Activated naive CD8-positive, alpha-beta T cell treated with anti-CD3 and anti-CD28 coated beads, Interleukin-2, amount 50 U/mL, for 24 hours (primary cell): ENCODE results near the gene IBA57.

Source experiments
- ATAC-seq: fragments of 150-1000 bp; cut with Tn5 transposase; one replicate; pipeline ENCODE4 v1.10.0; 2021
- DNase-seq: peaks from one replicate; pipeline ENCODE4 v3.0.0; 2021
- H3K27ac Mint-ChIP-seq: one replicate; pipeline ENCODE4 v1.8.0; 2021; ENCODE audit warnings: mild to moderate bottlenecking, mixed read lengths
- H3K27me3 Mint-ChIP-seq: one replicate; pipeline ENCODE4 v1.8.0; 2021; ENCODE audit warnings: mixed read lengths
- H3K36me3 Mint-ChIP-seq: one replicate; pipeline ENCODE4 v1.8.0; 2021; ENCODE audit warnings: low read depth, mixed read lengths
- H3K4me1 Mint-ChIP-seq: one replicate; pipeline ENCODE4 v1.8.0; 2021; ENCODE audit warnings: mixed read lengths
- H3K4me3 Mint-ChIP-seq: one replicate; pipeline ENCODE4 v1.8.0; 2021; ENCODE audit warnings: mild to moderate bottlenecking, moderate library complexity, mixed read lengths
- H3K9me3 Mint-ChIP-seq: one replicate; pipeline ENCODE4 v1.8.0; 2021; ENCODE audit warnings: mixed read lengths

The IBA57 gene

DNA sequence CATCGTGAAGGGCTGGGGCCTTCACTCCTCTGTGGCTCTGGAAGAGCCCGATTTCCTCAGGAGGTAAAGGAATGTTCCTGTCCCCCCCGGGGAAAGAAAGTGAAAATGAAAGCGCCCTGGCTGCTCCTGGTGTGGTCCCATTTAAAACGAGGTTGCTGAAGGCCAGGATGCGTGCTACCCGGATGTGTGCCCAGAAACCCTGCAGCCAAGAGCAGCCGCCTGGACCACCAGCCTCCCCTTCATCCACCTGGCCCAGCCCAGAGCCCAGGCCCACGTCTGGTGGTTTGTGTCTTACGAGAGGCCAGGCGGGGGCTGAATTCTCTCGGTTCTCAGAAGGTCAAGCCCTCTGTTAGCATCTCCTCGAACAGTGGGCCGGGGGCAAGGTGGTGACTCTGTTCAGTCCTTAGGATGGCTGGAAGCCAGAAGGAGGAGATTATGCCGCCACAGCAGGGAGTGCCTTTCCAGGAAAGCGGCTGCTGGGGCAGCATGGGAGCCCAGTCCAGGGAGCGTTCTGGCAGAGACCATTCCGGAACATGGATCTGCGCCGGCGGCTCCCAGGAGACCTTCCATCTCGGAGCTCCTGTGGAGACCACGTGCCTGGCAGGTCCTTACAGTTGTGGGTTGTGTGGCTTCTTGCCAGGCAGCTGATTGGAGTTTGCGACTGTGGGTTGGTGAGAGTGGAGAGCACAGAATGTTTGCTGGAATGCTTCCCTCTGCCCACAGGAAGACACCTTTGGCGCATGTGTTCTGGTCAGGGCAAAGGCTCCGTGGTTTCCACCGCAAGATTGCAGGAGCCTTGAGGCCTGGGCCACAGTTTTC, 24.2 kb upstream of the IBA57 start:
- no peak for DNase-seq
- peaks cover 24% of the 10 kb centered on the region for H3K36me3 Mint-ChIP-seq
- no peaks in the 10 kb centered on the region for H3K9me3 Mint-ChIP-seq
- peak overlapping the region; percentile 94 for H3K27ac Mint-ChIP-seq
- H3K27me3 Mint-ChIP-seq: no peaks in the 10 kb centered on the region
- ATAC-seq: no peak
- H3K4me3 Mint-ChIP-seq: peak overlapping the region; percentile 95
- H3K4me1 Mint-ChIP-seq: peaks cover 36% of the 10 kb centered on the region

DNA sequence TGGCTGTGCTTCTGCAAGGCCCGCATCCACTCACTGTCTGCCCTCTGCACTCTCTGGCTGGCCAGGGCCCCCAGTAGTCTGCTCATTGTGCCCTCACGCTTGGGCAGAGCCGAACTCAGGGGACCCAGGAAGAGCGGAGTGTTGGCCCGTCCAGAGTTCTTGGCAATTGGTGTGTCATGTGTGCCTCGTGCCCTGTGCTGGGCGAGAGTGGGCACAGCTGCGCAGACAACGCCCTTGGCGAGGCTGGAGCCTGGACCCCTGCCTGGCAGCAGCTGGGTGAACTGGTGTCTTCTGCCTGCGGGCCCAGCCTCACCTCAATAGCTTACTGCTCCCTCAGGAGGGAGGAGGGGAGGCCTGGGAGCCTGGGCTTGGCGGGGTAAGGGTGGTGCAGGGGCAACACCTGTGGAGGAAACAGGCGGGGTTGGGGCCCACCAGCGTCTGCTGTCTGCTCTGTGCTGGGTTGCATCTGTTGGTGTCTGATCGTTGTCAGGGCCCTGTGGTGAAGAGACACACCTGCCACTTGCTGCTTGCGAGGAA, 23.4 kb upstream of the IBA57 start:
- DNase-seq (no peak), ATAC-seq (no peak)
- Mint-ChIP-seq H3K9me3 (no peaks in the 10 kb centered on the region), H3K36me3 (peaks cover 24% of the 10 kb centered on the region), H3K4me1 (peaks cover 35% of the 10 kb centered on the region), H3K4me3 (peak overlapping the region; percentile 95), H3K27me3 (no peaks in the 10 kb centered on the region), H3K27ac (peak overlapping the region; percentile 94)

DNA sequence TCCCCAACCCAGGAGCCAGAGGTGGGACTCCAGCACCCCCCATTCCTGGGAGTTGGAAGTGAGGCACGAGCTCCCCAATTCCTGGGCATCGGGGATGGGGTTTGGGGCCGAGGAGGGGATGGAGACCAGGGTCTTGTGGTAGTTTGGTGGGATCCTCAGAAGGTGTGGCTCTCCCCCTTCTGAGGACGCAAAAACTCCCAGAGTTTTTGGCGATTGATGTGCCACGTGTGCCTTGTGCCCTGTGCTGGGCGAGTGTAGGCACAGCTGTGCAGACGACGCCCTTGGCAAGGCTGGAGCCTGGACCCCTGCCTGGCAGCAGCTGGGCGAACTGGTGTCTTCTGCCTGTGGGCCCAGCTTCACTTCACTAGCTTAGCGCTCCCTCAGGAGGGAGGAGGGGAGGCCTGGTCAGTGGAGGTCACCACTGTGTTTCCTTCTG, 22.9 kb upstream of the IBA57 start:
- peaks cover 32% of the 10 kb centered on the region for H3K4me1 Mint-ChIP-seq
- H3K4me3 Mint-ChIP-seq: peak overlapping the region; percentile 95
- H3K27ac Mint-ChIP-seq: peak overlapping the region; percentile 94
- ATAC-seq (no peak), DNase-seq (no peak)
- no peaks in the 10 kb centered on the region for H3K27me3 Mint-ChIP-seq
- no peaks in the 10 kb centered on the region for H3K9me3 Mint-ChIP-seq
- peaks cover 24% of the 10 kb centered on the region for H3K36me3 Mint-ChIP-seq

DNA sequence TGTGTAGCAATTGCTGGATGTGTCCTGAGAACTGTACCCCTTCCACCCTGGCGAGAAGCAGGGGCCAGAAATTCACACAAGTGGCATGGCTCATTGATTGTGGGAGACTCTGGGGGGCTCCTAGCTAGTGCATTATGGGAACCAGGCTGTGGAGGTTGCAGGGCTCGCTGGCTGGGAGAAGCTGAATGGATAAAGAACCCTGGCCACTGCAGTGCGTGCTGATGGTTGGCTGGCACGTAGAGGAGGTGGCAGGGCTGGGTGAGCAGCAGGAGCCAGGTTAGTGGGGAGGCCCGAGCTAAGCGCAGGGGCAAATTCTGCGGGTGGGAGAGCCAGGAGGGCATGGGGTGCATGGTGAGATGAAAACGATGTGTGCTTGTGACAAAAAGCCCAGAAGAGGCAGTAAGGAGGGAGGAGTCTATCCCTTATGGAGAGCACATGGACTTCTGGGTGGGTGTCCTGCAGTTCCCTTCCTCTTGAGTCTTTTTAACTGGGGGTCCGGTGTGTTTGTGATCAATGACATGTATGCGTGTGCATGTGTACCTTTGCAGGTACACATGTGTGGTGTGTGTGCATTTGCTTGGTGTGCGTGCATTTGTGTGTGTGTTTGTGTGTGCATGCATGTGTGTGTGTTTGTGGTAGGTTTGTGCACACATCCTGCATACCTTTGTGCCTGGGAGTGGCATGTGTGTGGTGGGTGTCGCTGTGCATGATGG, 22.0 kb upstream of the IBA57 start:
- ATAC-seq: no peak
- peaks cover 32% of the 10 kb centered on the region for H3K4me1 Mint-ChIP-seq
- H3K27ac Mint-ChIP-seq: peak overlapping the region; percentile 57

DNA sequence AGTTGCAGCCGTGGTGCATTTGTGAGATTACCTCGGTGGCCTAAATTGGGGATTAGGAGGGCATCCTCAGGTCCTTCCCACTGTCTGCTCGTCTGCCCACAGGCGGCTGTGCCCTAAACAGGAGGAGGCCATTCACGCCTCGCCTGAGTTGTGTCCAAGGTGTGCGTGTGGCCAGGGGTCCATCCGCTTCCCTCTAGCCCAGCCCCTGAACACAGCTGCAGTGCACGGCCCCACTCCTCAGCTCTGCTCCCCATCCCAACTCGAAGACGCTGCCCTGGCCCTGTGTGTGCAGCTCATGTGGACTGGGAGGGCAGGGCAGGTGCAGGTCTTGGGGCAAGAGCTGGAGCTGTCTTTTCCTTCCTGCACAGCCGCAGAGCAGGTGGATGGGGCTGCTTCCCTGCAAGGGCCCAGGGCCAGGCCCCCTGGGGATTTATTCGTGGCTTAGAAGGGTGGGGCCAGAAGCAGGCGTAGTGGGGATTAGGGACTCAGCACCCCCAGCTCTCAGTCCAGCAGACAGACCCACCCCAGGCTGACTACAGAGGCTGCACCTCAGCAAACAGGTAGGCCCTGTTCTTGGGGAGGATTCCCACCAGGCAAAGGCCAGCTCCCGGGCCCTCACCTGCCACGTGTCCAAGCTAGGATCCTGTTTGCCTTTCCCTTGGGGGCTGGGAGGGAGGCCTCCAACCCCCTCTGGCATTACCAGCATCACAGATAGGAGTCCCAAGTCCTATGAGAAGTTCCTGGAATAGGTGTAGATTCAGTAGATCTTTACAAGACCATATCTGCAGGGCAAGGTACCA, 21.2 kb upstream of the IBA57 start:
- Mint-ChIP-seq H3K4me1 (peaks cover 32% of the 10 kb centered on the region), H3K27ac (no peak overlapping the region), H3K9me3 (no peaks in the 10 kb centered on the region), H3K36me3 (peaks cover 24% of the 10 kb centered on the region), H3K4me3 (peak overlapping the region; percentile 34), H3K27me3 (no peaks in the 10 kb centered on the region)
- ATAC-seq: no peak
- DNase-seq: no peak

More for the DNA sequence above, 22.0 kb upstream of the IBA57 start:
- H3K4me3 Mint-ChIP-seq: peak overlapping the region; percentile 95
- no peaks in the 10 kb centered on the region for H3K9me3 Mint-ChIP-seq
- H3K27me3 Mint-ChIP-seq: no peaks in the 10 kb centered on the region
- H3K36me3 Mint-ChIP-seq: peaks cover 24% of the 10 kb centered on the region
- no peak for DNase-seq

DNA sequence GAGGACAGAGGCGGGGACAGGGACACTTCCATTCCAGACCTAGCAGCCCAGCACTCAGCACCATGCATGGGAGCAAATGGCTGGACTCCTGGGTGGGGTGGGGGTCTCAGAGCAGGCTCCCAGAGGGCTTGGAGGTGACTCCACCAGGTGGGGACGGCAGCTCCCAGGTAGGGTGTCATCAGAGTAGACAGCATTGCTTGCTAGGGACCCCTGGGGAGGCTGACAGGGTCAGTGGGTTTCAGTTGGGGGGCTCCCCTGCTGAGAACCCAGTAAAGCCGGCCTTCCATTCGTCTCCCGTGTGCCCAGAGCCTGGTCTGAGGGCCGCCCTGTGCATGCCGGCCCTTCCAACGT, 20.6 kb upstream of the IBA57 start:
- H3K36me3 Mint-ChIP-seq: peaks cover 24% of the 10 kb centered on the region
- no peak for ATAC-seq

DNA sequence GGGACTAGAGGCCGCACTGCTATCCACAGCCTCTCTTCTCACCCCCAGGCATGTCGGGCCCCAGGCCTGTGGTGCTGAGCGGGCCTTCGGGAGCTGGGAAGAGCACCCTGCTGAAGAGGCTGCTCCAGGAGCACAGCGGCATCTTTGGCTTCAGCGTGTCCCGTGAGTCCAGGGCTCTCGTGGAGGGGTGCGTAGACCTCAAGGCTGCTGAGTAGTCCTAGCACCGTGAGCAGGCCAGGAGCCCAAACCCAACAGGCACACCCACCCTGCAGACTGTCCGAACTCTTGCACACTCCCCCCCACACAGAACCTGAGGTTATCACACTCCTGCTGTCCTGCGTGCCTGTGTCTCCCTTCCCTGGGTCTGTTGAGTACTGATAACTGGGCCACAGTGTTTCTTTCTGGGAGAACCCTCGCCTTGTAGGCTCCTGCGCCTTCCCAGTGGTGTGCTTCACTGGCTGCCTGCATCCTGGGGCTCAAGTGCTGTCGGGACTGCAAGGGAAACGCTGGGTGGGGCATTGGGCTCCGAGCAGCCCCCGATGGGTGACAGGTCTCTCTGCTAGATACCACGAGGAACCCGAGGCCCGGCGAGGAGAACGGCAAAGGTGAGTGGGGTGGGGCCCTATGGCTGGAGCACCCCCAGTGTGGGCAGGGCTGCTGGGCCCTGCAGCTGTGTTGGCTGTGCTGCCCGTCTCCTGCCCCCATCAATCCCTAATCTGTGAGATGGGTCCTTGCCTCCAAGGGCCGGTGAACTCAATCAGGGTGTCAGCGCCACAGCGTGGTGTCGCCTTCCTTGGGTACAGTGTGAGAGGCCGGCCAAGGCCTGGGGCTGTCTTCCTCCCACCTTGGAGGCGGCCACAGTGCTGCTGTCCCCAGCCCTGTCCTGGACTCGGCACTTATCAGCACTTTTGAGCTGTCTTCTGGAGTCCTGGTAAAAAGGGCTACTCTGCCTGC, 19.9 kb upstream of the IBA57 start:
- Mint-ChIP-seq H3K4me3 (no peak overlapping the region), H3K9me3 (no peaks in the 10 kb centered on the region), H3K27me3 (no peaks in the 10 kb centered on the region), H3K36me3 (peaks cover 24% of the 10 kb centered on the region), H3K4me1 (peaks cover 25% of the 10 kb centered on the region), H3K27ac (no peak overlapping the region)
- ATAC-seq: no peak
- no peak for DNase-seq

More for the DNA sequence above, 20.6 kb upstream of the IBA57 start:
- no peak for DNase-seq
- no peak overlapping the region for H3K27ac Mint-ChIP-seq
- no peaks in the 10 kb centered on the region for H3K9me3 Mint-ChIP-seq
- no peak overlapping the region for H3K4me3 Mint-ChIP-seq
- no peaks in the 10 kb centered on the region for H3K27me3 Mint-ChIP-seq
- H3K4me1 Mint-ChIP-seq: peaks cover 26% of the 10 kb centered on the region

DNA sequence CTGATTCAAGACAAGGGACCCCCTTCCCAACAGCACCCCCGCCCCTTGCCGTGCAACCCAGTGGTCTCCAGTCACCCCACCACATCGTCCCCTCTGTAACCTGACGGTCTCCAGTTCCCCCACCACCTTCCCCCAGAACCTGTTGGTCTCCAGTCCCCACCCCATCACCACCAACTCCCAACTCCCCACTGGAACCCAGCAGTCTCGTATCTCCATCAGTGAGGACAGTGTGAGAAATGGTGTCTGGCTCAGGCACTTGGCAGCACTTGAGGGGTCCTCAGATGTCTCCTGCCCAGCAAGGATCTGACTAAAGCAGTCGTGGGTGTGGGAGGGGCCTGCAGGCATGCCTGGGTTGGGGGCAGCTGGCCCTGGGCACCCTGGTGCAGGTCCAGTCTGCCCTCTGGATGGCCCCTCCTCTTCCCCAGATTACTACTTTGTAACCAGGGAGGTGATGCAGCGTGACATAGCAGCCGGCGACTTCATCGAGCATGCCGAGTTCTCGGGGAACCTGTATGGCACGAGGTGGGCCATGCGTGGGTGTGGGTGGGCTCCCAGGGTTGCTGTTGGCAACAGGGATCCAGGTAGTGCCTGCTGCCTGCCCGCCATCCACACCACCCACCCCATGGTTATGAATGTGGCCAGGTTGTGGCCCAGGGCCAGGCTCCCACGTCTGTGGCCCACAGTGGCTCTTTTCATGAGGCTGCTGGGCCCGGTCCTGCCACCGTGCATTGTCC, 19.0 kb upstream of the IBA57 start:
- DNase-seq: no peak
- no peaks in the 10 kb centered on the region for H3K27me3 Mint-ChIP-seq
- H3K36me3 Mint-ChIP-seq: peaks cover 17% of the 10 kb centered on the region

DNA sequence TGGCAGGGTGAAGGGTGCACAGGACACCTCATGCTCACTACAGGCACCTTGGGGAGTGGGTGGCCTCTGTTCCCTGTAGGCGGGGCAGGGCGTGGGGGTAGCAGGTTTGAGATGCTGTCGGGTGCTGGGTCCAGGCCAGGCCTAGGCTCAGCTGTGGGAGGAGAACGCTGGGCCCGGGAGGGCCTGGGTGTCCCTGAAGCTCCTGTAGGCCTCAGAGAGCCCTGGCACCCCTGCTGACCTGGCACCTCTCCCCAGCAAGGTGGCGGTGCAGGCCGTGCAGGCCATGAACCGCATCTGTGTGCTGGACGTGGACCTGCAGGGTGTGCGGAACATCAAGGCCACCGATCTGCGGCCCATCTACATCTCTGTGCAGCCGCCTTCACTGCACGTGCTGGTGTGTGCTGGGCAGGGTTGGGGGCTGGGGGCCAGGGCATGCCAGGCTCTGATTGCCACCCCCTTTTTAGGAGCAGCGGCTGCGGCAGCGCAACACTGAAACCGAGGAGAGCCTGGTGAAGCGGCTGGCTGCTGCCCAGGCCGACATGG, 18.4 kb upstream of the IBA57 start:
- Mint-ChIP-seq H3K9me3 (no peaks in the 10 kb centered on the region), H3K4me1 (peaks cover 21% of the 10 kb centered on the region), H3K36me3 (peaks cover 11% of the 10 kb centered on the region), H3K4me3 (no peak overlapping the region), H3K27me3 (no peaks in the 10 kb centered on the region), H3K27ac (no peak overlapping the region)
- ATAC-seq (no peak), DNase-seq (no peak)

More for the DNA sequence above, 19.0 kb upstream of the IBA57 start:
- H3K9me3 Mint-ChIP-seq: no peaks in the 10 kb centered on the region
- no peak overlapping the region for H3K4me3 Mint-ChIP-seq
- H3K27ac Mint-ChIP-seq: no peak overlapping the region
- peaks cover 25% of the 10 kb centered on the region for H3K4me1 Mint-ChIP-seq
- ATAC-seq: no peak

DNA sequence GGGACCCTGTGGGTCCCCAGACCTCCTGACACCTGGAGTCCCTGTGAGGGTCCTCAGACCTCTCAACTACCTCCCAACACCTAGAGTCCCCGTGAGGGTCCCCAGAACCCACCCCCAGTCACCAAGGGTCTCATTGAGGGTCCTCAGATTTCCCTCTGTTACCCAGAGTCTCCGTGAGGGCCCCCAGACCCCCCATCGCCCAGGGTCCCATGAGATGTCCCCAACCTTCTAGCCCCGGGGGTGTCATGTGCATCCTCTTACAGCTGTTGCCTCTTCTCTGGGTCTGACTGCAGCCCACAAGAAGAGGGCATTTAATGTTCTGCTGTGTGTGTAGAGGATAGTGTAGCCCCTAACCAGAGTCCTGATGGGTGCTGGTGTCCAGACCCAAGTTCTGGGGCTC, 17.8 kb upstream of the IBA57 start:
- H3K27me3 Mint-ChIP-seq: no peaks in the 10 kb centered on the region
- H3K4me3 Mint-ChIP-seq: no peak overlapping the region
- ATAC-seq: no peak
- H3K9me3 Mint-ChIP-seq: no peaks in the 10 kb centered on the region
- H3K4me1 Mint-ChIP-seq: peaks cover 15% of the 10 kb centered on the region
- no peak for DNase-seq
- no peak overlapping the region for H3K27ac Mint-ChIP-seq
- H3K36me3 Mint-ChIP-seq: peaks cover 11% of the 10 kb centered on the region

DNA sequence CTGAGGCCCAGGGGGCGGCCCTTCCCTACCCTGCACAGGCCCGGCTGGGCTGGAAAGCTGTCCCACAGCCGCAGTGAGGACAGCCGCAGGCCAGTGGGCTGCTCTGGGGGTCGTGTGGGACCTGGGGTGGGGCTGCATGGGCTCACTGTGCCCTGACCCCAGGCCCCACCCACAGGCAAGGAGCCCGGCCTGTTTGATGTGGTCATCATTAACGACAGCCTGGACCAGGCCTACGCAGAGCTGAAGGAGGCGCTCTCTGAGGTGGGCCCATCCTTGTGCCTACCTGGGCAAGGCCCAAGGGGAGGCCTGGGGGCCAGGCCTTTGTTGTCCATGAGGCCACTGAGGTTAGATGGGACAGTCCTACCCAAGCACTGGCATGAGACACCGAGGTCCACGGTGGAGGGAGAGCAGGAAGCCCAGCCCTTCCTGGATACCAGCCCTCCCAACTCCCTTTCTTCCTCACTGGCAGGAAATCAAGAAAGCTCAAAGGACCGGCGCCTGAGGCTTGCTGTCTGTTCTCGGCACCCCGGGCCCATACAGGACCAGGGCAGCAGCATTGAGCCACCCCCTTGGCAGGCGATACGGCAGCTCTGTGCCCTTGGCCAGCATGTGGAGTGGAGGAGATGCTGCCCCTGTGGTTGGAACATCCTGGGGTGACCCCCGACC, 17.3 kb upstream of the IBA57 start:
- H3K4me3 Mint-ChIP-seq: no peak overlapping the region
- H3K9me3 Mint-ChIP-seq: no peaks in the 10 kb centered on the region
- H3K4me1 Mint-ChIP-seq: peaks cover 10% of the 10 kb centered on the region
- no peaks in the 10 kb centered on the region for H3K27me3 Mint-ChIP-seq
- DNase-seq: no peak
- ATAC-seq: no peak
- H3K36me3 Mint-ChIP-seq: peaks cover 6% of the 10 kb centered on the region
- H3K27ac Mint-ChIP-seq: no peak overlapping the region

DNA sequence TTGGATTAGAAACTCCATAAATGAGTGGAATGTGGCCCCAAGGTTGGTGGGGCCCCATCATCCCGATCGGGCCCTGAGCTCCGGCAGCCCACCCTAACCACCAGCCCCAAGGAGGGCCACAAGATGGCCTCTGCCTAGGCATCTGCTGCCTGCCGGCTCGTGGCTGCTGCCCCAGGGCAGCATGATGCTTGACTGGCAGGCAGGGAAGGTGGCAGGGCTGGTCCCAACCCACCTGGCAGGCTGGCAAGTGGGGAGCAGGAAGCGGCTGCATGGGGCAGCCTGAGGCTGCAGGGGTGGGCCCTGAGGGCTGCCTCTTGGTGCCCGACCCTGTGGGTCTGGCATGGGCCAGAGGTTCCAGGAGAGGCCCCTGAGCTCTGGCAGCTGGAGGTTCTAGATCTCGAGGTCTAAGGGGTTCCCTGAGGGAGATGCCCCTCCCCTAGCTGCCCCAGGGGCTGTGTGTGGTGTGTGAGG, 16.6 kb upstream of the IBA57 start:
- ATAC-seq (no peak), DNase-seq (no peak)
- Mint-ChIP-seq H3K36me3 (no peaks in the 10 kb centered on the region), H3K27ac (no peak overlapping the region), H3K4me1 (peaks cover 3% of the 10 kb centered on the region), H3K9me3 (no peaks in the 10 kb centered on the region), H3K27me3 (no peaks in the 10 kb centered on the region), H3K4me3 (no peak overlapping the region)
